GM23338 (cell line): ENCODE measurements around the gene RAB36.

Source experiments
- CREB1 ChIP-seq: fragments of 250-450 bp; sonication (Bioruptor Pico); IDR thresholded peaks from 2 replicates; pipeline ENCODE4 v1.5.0; 2020; ENCODE audit warnings: low read depth, mild to moderate bottlenecking, moderate library complexity
- CTCF ChIP-seq, 2 experiments: fragments of 200-600 bp in 1 of 2; sonication (generic) in 1 of 2; conservative IDR thresholded peaks; 2 replicates each; pipeline versions ENCODE4 v1.5.1 to v1.6.1; 2016 to 2017; ENCODE audit warnings: antibody characterized with exemption in 2 of 2, low read depth in 2 of 2, mild to moderate bottlenecking in 2 of 2, moderate library complexity in 1 of 2
- ETS1 ChIP-seq: IDR thresholded peaks from 2 replicates; pipeline ENCODE4 v1.6.1; 2016; ENCODE audit warnings: antibody characterized with exemption
- EZH2 ChIP-seq: fragments of 200-600 bp; sonication (generic); IDR thresholded peaks from one replicate; pipeline ENCODE4 v1.8.0; 2017; ENCODE audit warnings: antibody characterized with exemption, mild to moderate bottlenecking, low read depth; ENCODE audit not compliant: unreplicated experiment
- EZH2phosphoT487 ChIP-seq: fragments of 200-600 bp; sonication (generic); IDR thresholded peaks from one replicate; pipeline ENCODE4 v1.8.1; 2018; ENCODE audit warnings: antibody characterized with exemption; ENCODE audit not compliant: unreplicated experiment
- JUNB ChIP-seq: IDR thresholded peaks from one replicate; pipeline ENCODE4 v1.6.1; 2016; ENCODE audit warnings: antibody characterized with exemption; ENCODE audit not compliant: unreplicated experiment
- NANOG ChIP-seq: IDR thresholded peaks from 2 replicates; pipeline ENCODE4 v1.6.1; 2016; ENCODE audit warnings: antibody characterized with exemption, borderline replicate concordance
- POLR2AphosphoS5 ChIP-seq: IDR thresholded peaks from 2 replicates; pipeline ENCODE4 v1.6.1; 2016; ENCODE audit warnings: antibody characterized with exemption, low read depth
- REST ChIP-seq: IDR thresholded peaks from one replicate; pipeline ENCODE4 v1.6.1; 2018; ENCODE audit warnings: antibody characterized with exemption; ENCODE audit not compliant: unreplicated experiment
- STAT1 ChIP-seq: IDR thresholded peaks from one replicate; pipeline ENCODE4 v1.6.1; 2016; ENCODE audit warnings: antibody characterized with exemption; ENCODE audit not compliant: unreplicated experiment
- ZNF114 ChIP-seq: fragments of 250-450 bp; sonication (Bioruptor Pico); IDR thresholded peaks from 2 replicates; pipeline ENCODE4 v1.5.0; 2020; ENCODE audit warnings: mild to moderate bottlenecking, moderate library complexity
- ZNF331 ChIP-seq: fragments of 250-450 bp; sonication (Bioruptor Pico); IDR thresholded peaks from 2 replicates; pipeline ENCODE4 v1.5.0; 2020; ENCODE audit warnings: low read depth, mild to moderate bottlenecking, moderate library complexity
- ZNF462 ChIP-seq: fragments of 250-450 bp; sonication (Bioruptor Pico); IDR thresholded peaks from 2 replicates; pipeline ENCODE4 v1.5.0; 2020; ENCODE audit warnings: mild to moderate bottlenecking, moderate library complexity

- TF ChIP-seq EZH2 (no peak), POLR2AphosphoS5 (no peak), ETS1 (no peak), CTCF (conservative IDR thresholded peaks at IDR 0.05; ENCODE audit: low read depth in 2 of 2) (no peak), CREB1 (CRISPR knock-in tag) (no peak), EZH2phosphoT487 (no peak), REST (no peak), JUNB (no peak), ZNF114 (no peak), STAT1 (no peak), ZNF331 (no peak), ZNF462 (CRISPR knock-in tag) (no peak), NANOG (no peak)
Measured at GRCh38 chr22:23127055-23127756, 18.1 kb upstream of the RAB36 start.
